Bone marrow (tissue), 2 donors: ENCODE measurements around the gene NDRG3.
A peak's percentile ranks its signal among the peaks of the same experiment; 100 is the strongest.

Source experiments
- DNase-seq, 2 donors: peaks; one replicate each; lab custom pipeline; 2025; lab: John Stamatoyannopoulos, UW

NDRG3 gene

GRCh38 chr20:36607586-36608387 is 138.1 kb downstream of the NDRG3 start:
- DNase-seq = no peak

- peak in 1 of 2 donors; percentile 55 for DNase-seq
Observed at GRCh38 chr20:36606158-36607066, 139.5 kb downstream of the NDRG3 start.

GRCh38 chr20:36605399-36606157 is 140.3 kb downstream of the NDRG3 start, which contains the start of gene RAB5IF:
Gene RAB5IF, plus strand, starts transcription at chr20:36605779. Its CDS starts 173 bp downstream, at chr20:36605952.
- DNase-seq = peak; percentile 94 to 98

DNA sequence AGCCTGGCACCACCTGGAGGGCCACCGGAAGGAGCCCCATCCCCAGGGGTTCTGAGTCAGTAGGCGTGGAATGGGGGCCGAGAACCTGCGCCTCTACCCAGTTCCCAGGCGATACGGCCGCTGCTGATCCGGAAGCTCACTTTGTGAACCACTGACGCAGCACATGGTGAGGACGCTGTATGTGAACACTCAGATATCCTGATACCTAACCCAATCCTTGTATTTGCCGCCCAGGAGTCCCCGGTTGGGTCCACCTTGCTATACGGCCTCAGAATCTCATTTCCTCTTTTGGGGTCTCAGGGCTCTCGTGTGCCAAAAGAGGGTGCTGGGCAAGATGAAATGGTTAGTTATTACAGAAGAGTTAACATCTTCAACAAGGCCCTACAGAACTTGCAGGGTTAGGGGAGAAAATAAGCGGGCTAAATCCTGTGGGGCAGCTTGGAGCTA is 140.9 kb downstream of the NDRG3 start:
- DNase-seq = no peak
